CD4-positive, alpha-beta T cell treated with Interleukin-21 for 1 hour (primary cell): Measurements from ENCODE around the gene MID2.

Experiments
- DNase-seq: peaks from one replicate; pipeline ENCODE4 v3.0.0-alpha.2; 2020

MID2 gene

DNA sequence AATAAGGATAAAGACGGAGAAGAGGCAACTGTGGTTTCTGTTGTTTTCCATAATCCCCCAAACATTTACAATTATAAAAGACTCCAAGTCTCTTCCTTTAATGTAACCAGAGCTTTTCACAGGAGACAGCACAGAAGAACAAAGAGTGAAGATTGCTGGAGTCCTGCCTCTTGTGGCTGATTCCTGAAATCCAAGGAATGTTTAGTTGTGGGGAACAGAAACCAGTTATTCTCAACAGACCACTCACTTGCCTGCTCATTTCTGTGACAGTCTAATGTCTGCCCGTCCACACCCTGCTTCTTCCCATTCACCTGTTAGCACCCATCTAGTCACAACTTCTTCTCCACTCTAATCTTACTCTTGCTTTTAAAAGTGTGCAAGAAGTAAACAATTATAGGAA is 144.4 kb downstream of the MID2 start:
- no peak for DNase-seq

DNA sequence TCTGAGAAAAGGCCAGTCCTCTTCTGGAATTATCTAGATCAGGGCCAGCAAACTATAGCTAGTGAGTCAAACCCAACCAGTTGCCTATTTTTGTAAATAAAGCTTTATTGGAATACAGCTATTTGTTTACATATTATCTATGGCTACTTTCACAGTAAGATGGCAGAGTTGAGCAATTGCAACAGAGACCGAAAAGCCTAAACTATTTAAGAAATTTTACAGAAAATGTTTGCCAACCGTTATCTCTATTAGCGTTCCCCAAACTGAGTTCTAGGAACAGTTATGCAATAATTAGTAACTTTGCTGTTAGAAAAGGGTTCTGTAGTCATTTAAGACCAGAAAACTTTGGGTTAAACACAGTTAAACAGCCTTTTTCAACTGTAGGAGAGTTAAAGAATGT is 146.0 kb downstream of the MID2 start:
- DNase-seq = no peak
